ENCODE measurements around the gene NLRP12.
"Not testable (repeated sequence)": the region's sequence is repeated elsewhere in the genome, so short reads cannot be mapped to it uniquely, and the experiment has no call there.

NLRP12 gene

DNA sequence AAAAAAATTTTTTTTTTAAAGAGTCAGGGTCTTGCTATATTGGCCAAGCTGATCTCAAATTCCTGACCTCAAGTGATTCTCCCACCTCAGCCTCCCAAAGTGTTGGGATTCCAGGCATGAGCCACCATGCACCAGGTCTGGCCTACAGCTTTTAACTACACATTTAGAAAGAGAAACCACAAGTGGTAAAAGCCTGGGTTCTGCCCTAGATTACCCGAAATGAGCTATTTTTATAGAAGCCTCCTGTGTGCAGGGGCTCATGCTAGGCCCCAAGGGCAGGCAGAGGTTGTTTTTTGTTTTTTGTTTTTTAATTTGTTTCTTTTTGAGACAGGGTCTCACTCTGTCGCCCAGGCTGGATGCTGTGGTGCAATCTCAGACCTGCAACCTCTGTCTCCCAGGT, 29.6 kb upstream of the NLRP12 start:
- no peak overlapping the region for H3K27ac ChIP-seq (ENCODE audit: low read length)
- H3K36me3 ChIP-seq (replicated peaks; ENCODE audit: low read depth, low read length), result no peaks in the 10 kb centered on the region
- H3K9me3 ChIP-seq (ENCODE audit: insufficient read depth, low read length), result no peaks in the 10 kb centered on the region
- no peaks in the 10 kb centered on the region for H4K20me1 ChIP-seq (ENCODE audit: insufficient read depth, low read length)
- no peak overlapping the region for H3K4me2 ChIP-seq (ENCODE audit: low read length)
- H3K4me1 ChIP-seq (ENCODE audit: low read length), result no peaks in the 10 kb centered on the region
- no peaks in the 10 kb centered on the region for H3K27me3 ChIP-seq (ENCODE audit: low read depth, low read length)
- no peak overlapping the region for H3K9ac ChIP-seq (ENCODE audit: low read length)
- TF ChIP-seq, protein P1, sequence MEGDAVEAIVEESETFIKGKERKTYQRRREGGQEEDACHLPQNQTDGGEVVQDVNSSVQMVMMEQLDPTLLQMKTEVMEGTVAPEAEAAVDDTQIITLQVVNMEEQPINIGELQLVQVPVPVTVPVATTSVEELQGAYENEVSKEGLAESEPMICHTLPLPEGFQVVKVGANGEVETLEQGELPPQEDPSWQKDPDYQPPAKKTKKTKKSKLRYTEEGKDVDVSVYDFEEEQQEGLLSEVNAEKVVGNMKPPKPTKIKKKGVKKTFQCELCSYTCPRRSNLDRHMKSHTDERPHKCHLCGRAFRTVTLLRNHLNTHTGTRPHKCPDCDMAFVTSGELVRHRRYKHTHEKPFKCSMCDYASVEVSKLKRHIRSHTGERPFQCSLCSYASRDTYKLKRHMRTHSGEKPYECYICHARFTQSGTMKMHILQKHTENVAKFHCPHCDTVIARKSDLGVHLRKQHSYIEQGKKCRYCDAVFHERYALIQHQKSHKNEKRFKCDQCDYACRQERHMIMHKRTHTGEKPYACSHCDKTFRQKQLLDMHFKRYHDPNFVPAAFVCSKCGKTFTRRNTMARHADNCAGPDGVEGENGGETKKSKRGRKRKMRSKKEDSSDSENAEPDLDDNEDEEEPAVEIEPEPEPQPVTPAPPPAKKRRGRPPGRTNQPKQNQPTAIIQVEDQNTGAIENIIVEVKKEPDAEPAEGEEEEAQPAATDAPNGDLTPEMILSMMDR (IDR thresholded peaks at IDR 0.05; ENCODE audit: low read depth, low read length), result no peak
- H3K79me2 ChIP-seq (ENCODE audit: low read length), result no peaks in the 10 kb centered on the region
- no peak overlapping the region for H2AFZ ChIP-seq (ENCODE audit: low read depth, low read length)
- H3K4me3 ChIP-seq (ENCODE audit: low read length), result no peak overlapping the region

DNA sequence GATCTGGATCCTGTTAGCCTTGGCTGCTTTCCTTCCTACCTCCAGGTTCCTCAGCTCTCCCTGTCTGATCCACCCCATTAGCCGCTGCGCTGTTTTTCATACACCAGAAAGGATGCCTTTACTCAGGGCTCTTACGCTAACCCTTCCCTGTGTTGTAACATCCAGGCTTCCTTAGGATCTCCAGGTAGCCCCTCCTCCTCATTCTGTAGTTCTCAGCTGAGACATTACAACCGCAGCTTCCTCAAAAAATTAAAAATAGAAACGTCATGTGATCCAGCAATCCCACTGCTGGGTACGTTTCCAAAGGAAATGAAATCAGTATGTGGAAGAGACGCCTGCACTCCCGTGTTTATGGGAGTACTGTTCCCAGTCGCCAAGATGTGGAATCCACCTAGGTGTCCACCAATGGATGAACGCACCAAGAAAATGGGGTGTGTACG, 25.1 kb upstream of the NLRP12 start:
- TF ChIP-seq EZH2phosphoT487 (IDR thresholded peaks at IDR 0.05; ENCODE audit: low read depth), result no peak
- TF ChIP-seq, protein P1 (IDR thresholded peaks at IDR 0.05; ENCODE audit: low read depth, low read length), result no peak
- H3K27me3 ChIP-seq (ENCODE audit: low read depth, low read length), result no peaks in the 10 kb centered on the region
- H3K79me2 ChIP-seq (ENCODE audit: low read length), result no peaks in the 10 kb centered on the region
- no peaks in the 10 kb centered on the region for H3K9me3 ChIP-seq (ENCODE audit: insufficient read depth, low read length)
- H3K9ac ChIP-seq (ENCODE audit: low read length), result no peak overlapping the region
- no peak overlapping the region for H3K4me3 ChIP-seq (ENCODE audit: low read length)
- no peak overlapping the region for H3K27ac ChIP-seq (ENCODE audit: low read length)
- no peak overlapping the region for H3K4me2 ChIP-seq (ENCODE audit: low read length)
- H2AFZ ChIP-seq (ENCODE audit: low read depth, low read length), result no peak overlapping the region
- no peaks in the 10 kb centered on the region for H3K4me1 ChIP-seq (ENCODE audit: low read length)
- no peaks in the 10 kb centered on the region for H4K20me1 ChIP-seq (ENCODE audit: insufficient read depth, low read length)
- no peaks in the 10 kb centered on the region for H3K36me3 ChIP-seq (replicated peaks; ENCODE audit: low read depth, low read length)

DNA sequence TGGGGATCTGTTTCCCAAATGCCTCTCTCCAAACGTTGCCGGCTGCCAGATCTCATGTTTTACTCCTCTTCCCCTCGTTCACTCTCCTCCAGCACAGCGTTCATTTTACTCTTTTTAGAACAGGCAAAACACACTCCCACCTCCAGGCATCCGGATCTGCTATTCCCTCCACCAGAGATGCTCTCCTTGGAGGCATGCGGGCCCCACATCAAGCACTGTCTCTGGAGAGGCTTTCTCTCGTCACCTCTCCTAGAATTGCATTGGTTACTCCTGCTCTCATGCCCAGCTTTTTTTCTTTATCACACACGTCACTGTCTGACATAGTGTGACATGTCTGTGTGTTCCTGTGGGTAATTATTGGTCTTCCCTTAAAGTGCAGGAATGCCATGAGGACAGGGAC, 23.4 kb upstream of the NLRP12 start:
- H3K9ac ChIP-seq (ENCODE audit: low read length), result no peak overlapping the region
- no peaks in the 10 kb centered on the region for H3K36me3 ChIP-seq (replicated peaks; ENCODE audit: low read depth, low read length)
- H3K27ac ChIP-seq (ENCODE audit: low read length), result no peak overlapping the region
- H3K79me2 ChIP-seq (ENCODE audit: low read length), result no peaks in the 10 kb centered on the region
- no peak overlapping the region for H2AFZ ChIP-seq (ENCODE audit: low read depth, low read length)
- H3K4me1 ChIP-seq (ENCODE audit: low read length), result no peaks in the 10 kb centered on the region
- no peaks in the 10 kb centered on the region for H3K27me3 ChIP-seq (ENCODE audit: low read depth, low read length)
- no peaks in the 10 kb centered on the region for H3K9me3 ChIP-seq (ENCODE audit: insufficient read depth, low read length)
- no peak overlapping the region for H3K4me3 ChIP-seq (ENCODE audit: low read length)
- H4K20me1 ChIP-seq (ENCODE audit: insufficient read depth, low read length), result no peaks in the 10 kb centered on the region
- TF ChIP-seq, protein P1 (IDR thresholded peaks at IDR 0.05; ENCODE audit: low read depth, low read length), result no peak
- no peak for TF ChIP-seq EZH2phosphoT487 (IDR thresholded peaks at IDR 0.05; ENCODE audit: low read depth)
- H3K4me2 ChIP-seq (ENCODE audit: low read length), result no peak overlapping the region

DNA sequence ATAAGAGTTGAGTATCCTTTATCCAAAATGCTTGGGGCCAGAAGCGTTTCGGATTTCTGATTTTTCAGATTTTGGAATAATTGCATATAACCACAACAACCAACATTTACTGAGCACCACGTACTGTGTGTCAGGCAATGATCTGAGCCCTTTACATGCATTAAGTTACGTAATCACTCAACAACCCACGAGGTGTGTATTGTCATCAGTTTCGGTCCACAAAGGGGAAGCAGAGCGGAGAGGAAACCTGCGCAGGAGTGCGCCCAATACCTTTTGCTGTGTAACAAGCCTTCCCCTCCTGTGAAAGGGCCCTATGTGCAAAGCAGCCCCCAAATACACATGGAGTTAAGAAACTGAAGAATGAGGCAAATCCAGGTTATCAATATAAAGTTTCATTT, 20.7 kb upstream of the NLRP12 start:
- no peak overlapping the region for H3K4me2 ChIP-seq (ENCODE audit: low read length)
- no peak overlapping the region for H3K4me3 ChIP-seq (ENCODE audit: low read length)
- H3K36me3 ChIP-seq (replicated peaks; ENCODE audit: low read depth, low read length), result no peaks in the 10 kb centered on the region
- H3K9me3 ChIP-seq (ENCODE audit: insufficient read depth, low read length), result no peaks in the 10 kb centered on the region
- no peak overlapping the region for H3K9ac ChIP-seq (ENCODE audit: low read length)
- H3K27ac ChIP-seq (ENCODE audit: low read length), result no peak overlapping the region
- H3K79me2 ChIP-seq (ENCODE audit: low read length), result no peaks in the 10 kb centered on the region
- H3K4me1 ChIP-seq (ENCODE audit: low read length), result peaks cover 5% of the 10 kb centered on the region; the same call in 1 of the 2 replicates
- H2AFZ ChIP-seq (ENCODE audit: low read depth, low read length), result no peak overlapping the region
- TF ChIP-seq EZH2phosphoT487 (IDR thresholded peaks at IDR 0.05; ENCODE audit: low read depth), result no peak
- TF ChIP-seq, protein P1 (IDR thresholded peaks at IDR 0.05; ENCODE audit: low read depth, low read length), result no peak
- H3K27me3 ChIP-seq (ENCODE audit: low read depth, low read length), result no peaks in the 10 kb centered on the region
- no peaks in the 10 kb centered on the region for H4K20me1 ChIP-seq (ENCODE audit: insufficient read depth, low read length)

DNA sequence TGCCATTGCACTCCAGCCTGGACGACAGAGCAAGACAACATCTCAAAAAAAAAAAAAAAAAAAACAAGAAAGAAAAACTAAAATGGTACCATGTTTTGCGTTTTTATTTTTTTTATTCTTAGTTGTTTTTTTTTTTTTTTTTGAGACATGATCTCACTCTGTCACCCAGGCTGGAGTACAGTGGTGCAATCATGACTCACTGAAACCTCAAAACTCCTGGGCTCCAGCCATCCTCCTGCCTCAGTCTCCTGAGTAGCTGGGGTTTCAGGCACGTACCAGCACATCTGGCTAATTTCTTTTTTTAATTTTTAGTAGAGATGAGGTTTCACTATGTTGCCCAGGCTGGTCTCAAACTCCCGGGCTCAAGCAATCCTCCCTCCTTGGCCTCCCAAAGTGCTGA, 16.8 kb upstream of the NLRP12 start:
- not testable (repeated sequence) for H3K9me3 ChIP-seq (ENCODE audit: insufficient read depth, low read length); H2AFZ ChIP-seq (ENCODE audit: low read depth, low read length); H3K4me3 ChIP-seq (ENCODE audit: low read length); H3K36me3 ChIP-seq (replicated peaks; ENCODE audit: low read depth, low read length); H3K27ac ChIP-seq (ENCODE audit: low read length); H3K27me3 ChIP-seq (ENCODE audit: low read depth, low read length); H3K4me2 ChIP-seq (ENCODE audit: low read length); H4K20me1 ChIP-seq (ENCODE audit: insufficient read depth, low read length); H3K4me1 ChIP-seq (ENCODE audit: low read length); H3K79me2 ChIP-seq (ENCODE audit: low read length); H3K9ac ChIP-seq (ENCODE audit: low read length)

DNA sequence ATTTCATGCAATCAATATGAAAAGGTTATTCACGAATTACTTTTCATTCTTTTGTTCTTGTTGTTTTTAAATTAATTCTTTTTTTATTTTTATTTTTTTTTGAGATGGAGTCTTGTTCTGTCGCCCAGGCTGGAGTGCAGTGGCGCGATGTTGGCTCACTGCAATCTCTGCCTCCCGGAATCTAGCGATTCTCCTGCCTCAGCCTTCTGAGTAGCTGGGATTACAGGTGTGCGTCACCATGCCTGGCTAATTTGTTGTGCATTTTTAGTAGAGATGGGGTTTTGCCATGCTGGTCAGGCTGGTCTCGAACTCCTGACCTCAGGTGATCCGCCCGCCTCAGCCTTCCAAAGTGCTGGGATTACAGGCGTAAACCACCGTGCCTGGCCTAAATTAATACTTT, 16.1 kb upstream of the NLRP12 start:
- H3K9ac ChIP-seq (ENCODE audit: low read length); H3K4me2 ChIP-seq (ENCODE audit: low read length); H3K27me3 ChIP-seq (ENCODE audit: low read depth, low read length); H3K4me3 ChIP-seq (ENCODE audit: low read length); H3K27ac ChIP-seq (ENCODE audit: low read length); H3K79me2 ChIP-seq (ENCODE audit: low read length); H4K20me1 ChIP-seq (ENCODE audit: insufficient read depth, low read length); H3K36me3 ChIP-seq (replicated peaks; ENCODE audit: low read depth, low read length); H2AFZ ChIP-seq (ENCODE audit: low read depth, low read length); H3K4me1 ChIP-seq (ENCODE audit: low read length); H3K9me3 ChIP-seq (ENCODE audit: insufficient read depth, low read length): not testable (repeated sequence)

DNA sequence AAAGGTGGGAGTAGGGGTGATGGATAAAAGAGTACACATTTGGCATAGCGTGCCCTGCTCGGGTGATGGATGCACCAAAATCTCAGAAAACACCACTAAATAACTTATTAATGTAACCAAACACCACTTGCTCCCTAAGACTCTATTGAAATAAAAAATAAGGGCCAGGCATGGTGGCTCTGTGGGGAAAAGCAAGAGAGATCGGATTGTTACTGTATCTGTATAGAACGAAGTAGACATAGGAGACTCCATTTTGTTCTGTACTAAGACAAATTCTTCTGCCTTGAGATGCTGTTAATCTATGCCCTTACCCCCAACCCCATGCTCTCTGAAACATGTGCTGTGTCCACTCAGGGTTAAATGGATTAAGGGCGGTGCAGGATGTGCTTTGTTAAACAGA, 14.3 kb upstream of the NLRP12 start:
- H3K27ac ChIP-seq (ENCODE audit: low read length); H4K20me1 ChIP-seq (ENCODE audit: insufficient read depth, low read length); H3K4me2 ChIP-seq (ENCODE audit: low read length); H3K4me1 ChIP-seq (ENCODE audit: low read length); H3K4me3 ChIP-seq (ENCODE audit: low read length); H3K79me2 ChIP-seq (ENCODE audit: low read length); H3K27me3 ChIP-seq (ENCODE audit: low read depth, low read length); H3K9me3 ChIP-seq (ENCODE audit: insufficient read depth, low read length); H3K36me3 ChIP-seq (replicated peaks; ENCODE audit: low read depth, low read length); H2AFZ ChIP-seq (ENCODE audit: low read depth, low read length); H3K9ac ChIP-seq (ENCODE audit: low read length): not testable (repeated sequence)
